Esophagus muscularis mucosa (tissue), 4 donors: ENCODE data around the gene ADAM10. TPM values are rescaled to one million over a fixed set of nuclear protein-coding genes. Genes with fewer than 3 reads are reported as not detected.

Source experiments
- DNase-seq: peaks from one replicate; pipeline ENCODE4 v3.0.0-alpha.2; 2017; ENCODE audit errors: extremely low spot score
- H3K27ac ChIP-seq, 4 donors: fragments of 200-600 bp; sonication (generic); replicated peaks in 1 of 4; 1 replicate in 3 of 4; 2 replicates in 1 of 4; pipeline ENCODE4 v1.5.1; 2016 to 2019; ENCODE audit warnings: mild to moderate bottlenecking in 1 of 4
- H3K27me3 ChIP-seq, 4 donors: fragments of 200-600 bp; sonication (generic); one replicate each; pipeline versions ENCODE4 v1.5.1 to v1.6.0; 2016 to 2019
- H3K36me3 ChIP-seq, 4 donors: fragments of 200-600 bp; sonication (generic); one replicate each; pipeline ENCODE4 v1.5.1; 2016 to 2019
- H3K4me1 ChIP-seq, 4 donors: fragments of 200-600 bp; sonication (generic); one replicate each; pipeline ENCODE4 v1.5.1; 2016 to 2019
- H3K4me3 ChIP-seq, 4 donors: fragments of 200-600 bp; sonication (generic); 1 replicate in 2 of 4; 2 replicates in 2 of 4; pipeline ENCODE4 v1.5.1; 2016 to 2019; ENCODE audit warnings: mild to moderate bottlenecking in 4 of 4, moderate library complexity in 1 of 4
- H3K9me3 ChIP-seq, 4 donors: fragments of 200-600 bp; sonication (generic); 1 replicate in 3 of 4; 2 replicates in 1 of 4; pipeline ENCODE4 v1.5.1; 2016 to 2019
- CTCF ChIP-seq, 3 experiments: fragments of 200-600 bp in 2 of 3; fragments of 450-650 bp in 1 of 3; sonication (generic) in 2 of 3; IDR thresholded peaks; one replicate each; pipeline ENCODE4 v1.5.1; 2017 to 2019; ENCODE audit warnings: antibody characterized with exemption in 3 of 3, mild to moderate bottlenecking in 2 of 3, moderate library complexity in 1 of 3
- EP300 ChIP-seq: sonication (generic); formaldehyde crosslinking; IDR thresholded peaks from one replicate; pipeline ENCODE4 v1.6.1; 2017; ENCODE audit warnings: antibody characterized with exemption
- POLR2A ChIP-seq: fragments of 450-650 bp; IDR thresholded peaks from one replicate; pipeline ENCODE4 v1.6.1; 2017; ENCODE audit warnings: antibody characterized with exemption, moderate library complexity, mild to moderate bottlenecking, low read depth
- POLR2AphosphoS5 ChIP-seq, 2 donors: sonication (generic); formaldehyde crosslinking; IDR thresholded peaks; one replicate each; pipeline ENCODE4 v1.6.1; 2017; ENCODE audit warnings: antibody characterized with exemption in 2 of 2
- WGBS: methylation state at CpG from one replicate; pipeline ENCODE4 v1.1.5; 2018; 5-methylcytosine and 5-hydroxymethylcytosine counted together
- intact Hi-C: fragments of 100-400 bp; cut with DNase I; formaldehyde crosslinking; loops from one replicate; pipeline ENCODE4 v1.15.1; 2023
- total RNA-seq, 4 donors: library from RNA; depleted of rRNA; stranded (reverse); fragments of >200 nt; gene quantifications; one replicate each; pipeline versions ENCODE4 v1.1.0 to v1.2.1, GENCODE V29; 2016

The ADAM10 gene
- total RNA-seq, 4 donors from 2014 or later, result 43.8 to 58.8 (median 48.5) TPM

DNA sequence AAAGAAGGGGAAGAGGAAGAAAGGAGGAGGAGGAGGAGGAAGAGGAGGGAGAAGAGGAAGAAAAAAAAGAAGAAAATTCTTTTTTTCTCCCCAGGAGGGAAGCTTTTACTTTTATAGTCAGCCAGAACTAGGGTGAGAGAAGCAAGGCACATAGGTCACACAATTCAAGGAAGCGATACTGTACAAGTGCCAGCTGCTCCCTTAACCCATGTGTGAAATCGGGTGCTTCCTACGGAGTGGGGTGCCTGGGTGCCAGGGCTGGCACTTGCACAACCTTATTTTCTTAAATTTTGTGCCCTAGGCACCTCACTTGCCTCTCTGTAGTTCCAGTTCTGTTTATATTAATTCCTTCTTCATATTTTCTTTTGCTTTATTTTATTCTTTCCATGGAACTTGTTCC, 167.3 kb downstream of the ADAM10 start:
- no peaks in the 10 kb centered on the region for H3K4me1 ChIP-seq
- H3K9me3 ChIP-seq, result no peaks in the 10 kb centered on the region
- intact Hi-C loops, result no loop called here
- no peak overlapping the region for H3K4me3 ChIP-seq
- H3K27me3 ChIP-seq, result no peaks in the 10 kb centered on the region
- WGBS, result 70% methylated on average over 3 of the region's 3 CpGs
- H3K27ac ChIP-seq, result no peak overlapping the region
- DNase-seq, result no peak
- TF ChIP-seq POLR2AphosphoS5 (IDR thresholded peaks at IDR 0.05) (no peak), CTCF (IDR thresholded peaks at IDR 0.05) (no peak), EP300 (no peak), POLR2A (no peak)
- H3K36me3 ChIP-seq, result no peaks in the 10 kb centered on the region

DNA sequence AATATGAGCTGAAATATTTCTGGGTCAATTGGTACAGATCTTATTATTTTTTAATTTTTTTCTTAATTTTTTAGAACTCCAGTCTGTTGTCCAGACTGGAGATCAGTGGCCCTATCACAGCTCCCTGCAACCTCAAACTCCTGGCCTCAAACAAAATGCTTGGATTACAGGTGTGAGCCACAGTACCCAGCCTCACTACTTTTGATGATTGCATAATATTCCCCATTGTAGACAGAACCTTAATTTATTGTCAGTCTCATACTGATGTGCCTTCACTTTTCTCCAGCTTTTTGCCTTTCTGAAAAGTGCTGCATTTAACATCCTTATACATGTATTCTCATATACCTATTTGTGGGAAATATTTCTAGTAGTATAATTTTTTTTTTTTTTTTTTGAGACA, 172.8 kb downstream of the ADAM10 start:
- no peak overlapping the region for H3K4me3 ChIP-seq
- intact Hi-C loops, result no loop called here

DNA sequence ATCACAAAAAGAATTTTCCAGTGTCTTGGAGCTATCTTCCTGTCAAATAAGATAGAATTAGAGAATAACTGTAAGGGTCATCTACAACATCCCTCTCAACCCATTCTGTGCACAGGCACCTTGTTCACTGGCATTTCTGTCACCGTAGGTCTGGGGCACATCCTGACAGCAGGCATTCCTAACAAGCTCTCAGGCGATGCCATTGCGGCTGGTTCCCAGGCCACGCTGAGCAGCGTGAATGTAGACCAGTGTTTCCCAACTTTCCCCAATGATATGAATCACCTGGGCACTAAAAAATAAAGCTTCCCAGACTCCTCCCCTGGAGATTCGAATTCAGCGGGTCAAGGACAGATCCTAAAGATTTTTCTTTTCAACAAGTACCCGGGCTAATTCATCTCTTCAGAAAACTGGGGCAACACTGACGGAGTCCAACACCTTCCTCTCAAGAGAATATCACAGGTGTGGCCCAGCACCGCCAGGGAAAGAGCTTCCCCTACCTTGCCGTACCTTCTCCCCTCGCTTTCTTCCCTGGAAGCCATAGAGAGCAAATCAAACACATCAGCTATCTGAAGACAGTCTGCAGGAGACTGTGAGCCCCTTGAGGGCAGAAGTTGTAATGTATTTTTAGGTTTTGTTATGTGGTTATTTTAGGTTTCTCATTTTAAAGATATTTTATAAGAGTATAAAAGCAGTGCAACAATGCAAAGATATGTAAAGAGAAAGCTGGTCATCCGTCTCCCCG, 174.3 kb downstream of the ADAM10 start:
- Histone ChIP-seq H3K4me3 (no peak overlapping the region), H3K4me1 (no peaks in the 10 kb centered on the region), H3K36me3 (no peaks in the 10 kb centered on the region), H3K9me3 (no peaks in the 10 kb centered on the region), H3K27ac (no peak overlapping the region), H3K27me3 (no peaks in the 10 kb centered on the region)
- DNase-seq, result no peak
- 92% methylated on average over 14 of the region's 14 CpGs for WGBS
- TF ChIP-seq POLR2A (no peak), CTCF (IDR thresholded peaks at IDR 0.05) (no peak), EP300 (no peak), POLR2AphosphoS5 (IDR thresholded peaks at IDR 0.05) (no peak)
- intact Hi-C loops, result no loop called here

More for the DNA sequence above, 172.8 kb downstream of the ADAM10 start:
- no peak overlapping the region for H3K27ac ChIP-seq
- no peak for TF ChIP-seq POLR2AphosphoS5 (IDR thresholded peaks at IDR 0.05)
- TF ChIP-seq POLR2A, result no peak
- no peak for TF ChIP-seq CTCF (IDR thresholded peaks at IDR 0.05)
- TF ChIP-seq EP300, result no peak
- no peaks in the 10 kb centered on the region for H3K36me3 ChIP-seq
- DNase-seq, result no peak
- no peaks in the 10 kb centered on the region for H3K4me1 ChIP-seq
- no peaks in the 10 kb centered on the region for H3K9me3 ChIP-seq
- H3K27me3 ChIP-seq, result no peaks in the 10 kb centered on the region

DNA sequence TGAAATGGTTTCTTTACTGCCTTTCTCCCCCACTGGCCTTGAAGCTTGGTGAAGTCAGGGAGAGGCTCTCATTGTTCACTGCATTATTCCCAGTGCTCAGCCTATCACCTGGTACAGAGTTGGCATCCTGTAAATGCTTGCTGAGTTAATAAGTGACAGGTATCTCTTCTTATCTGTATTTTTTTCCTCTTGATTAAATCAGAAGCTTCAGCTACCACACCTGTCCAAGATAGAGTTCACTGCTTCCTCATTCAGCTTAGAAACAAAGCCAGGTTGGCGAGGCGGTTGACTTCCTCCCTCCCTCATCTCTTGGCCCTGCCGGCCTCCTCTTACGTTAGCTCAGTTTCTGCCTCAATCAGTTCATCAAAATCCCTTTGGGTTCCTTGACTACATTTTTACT, 174.9 kb downstream of the ADAM10 start:
- TF ChIP-seq CTCF (IDR thresholded peaks at IDR 0.05), result no peak
- TF ChIP-seq POLR2AphosphoS5 (IDR thresholded peaks at IDR 0.05), result no peak
- TF ChIP-seq EP300, result no peak
- TF ChIP-seq POLR2A, result no peak
- 80% methylated on average over 4 of the region's 4 CpGs for WGBS
- Histone ChIP-seq H3K4me1 (no peaks in the 10 kb centered on the region), H3K9me3 (no peaks in the 10 kb centered on the region), H3K27ac (no peak overlapping the region), H3K4me3 (no peak overlapping the region), H3K36me3 (no peaks in the 10 kb centered on the region), H3K27me3 (no peaks in the 10 kb centered on the region)
- intact Hi-C loops, result no loop called here
- no peak for DNase-seq

DNA sequence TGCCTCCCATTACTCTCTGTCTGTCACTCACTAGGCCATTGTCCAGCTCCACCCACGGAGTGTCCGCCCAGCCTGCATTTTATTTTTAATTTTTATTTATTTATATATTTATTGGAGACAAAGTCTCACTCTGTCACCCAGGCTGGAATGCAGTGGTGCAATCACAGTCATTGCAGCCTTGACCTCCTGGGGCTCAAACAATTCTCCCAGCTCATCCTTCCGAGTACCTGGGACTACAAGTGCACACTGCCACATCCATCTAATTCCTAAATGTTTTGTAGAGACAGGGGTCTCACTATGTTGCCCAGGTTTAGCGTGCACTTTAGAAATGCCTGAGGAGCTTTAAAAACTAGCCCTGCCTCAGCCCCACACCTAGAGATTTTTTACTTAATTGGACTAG, 176.2 kb downstream of the ADAM10 start:
- 95% methylated on average over 4 of the region's 4 CpGs for WGBS
- Histone ChIP-seq H3K27ac (no peak overlapping the region), H3K4me1 (no peaks in the 10 kb centered on the region), H3K27me3 (no peaks in the 10 kb centered on the region), H3K4me3 (no peak overlapping the region), H3K9me3 (no peaks in the 10 kb centered on the region), H3K36me3 (no peaks in the 10 kb centered on the region)
- no peak for DNase-seq
- TF ChIP-seq CTCF (IDR thresholded peaks at IDR 0.05) (no peak), EP300 (no peak), POLR2A (no peak), POLR2AphosphoS5 (IDR thresholded peaks at IDR 0.05) (no peak)
- intact Hi-C loops, result no loop called here
